Suprapubic skin (tissue), 3 donors: ENCODE results near the gene MTREX.

ENCODE experiments used
- CTCF ChIP-seq, 2 donors: fragments of 200-600 bp in 1 of 2; fragments of 450-650 bp in 1 of 2; sonication (generic) in 1 of 2; IDR thresholded peaks; one replicate each; pipeline ENCODE4 v1.5.1; 2016 to 2019; ENCODE audit warnings: antibody characterized with exemption in 2 of 2, mild to moderate bottlenecking in 1 of 2, moderate library complexity in 1 of 2
- POLR2AphosphoS5 ChIP-seq, 3 donors: sonication (generic); formaldehyde crosslinking; IDR thresholded peaks; one replicate each; pipeline ENCODE4 v1.6.1; 2017; ENCODE audit warnings: antibody characterized with exemption in 3 of 3

GRCh38 chr5:55371145-55371544, 63.4 kb downstream of the MTREX start:
- TF ChIP-seq POLR2AphosphoS5 (IDR thresholded peaks at IDR 0.05), result no peak
- TF ChIP-seq CTCF (IDR thresholded peaks at IDR 0.05), result no peak
